GM18498 (cell line): ENCODE data around the gene DNASE1L2.
"Not testable (repeated sequence)": the region's sequence is repeated elsewhere in the genome, so short reads cannot be mapped to it uniquely, and the experiment has no call there.

Experiments used
- ATAC-seq: cut with Tn5 transposase; IDR thresholded peaks from one replicate; pipeline ENCODE4 v1.9.1; 2021; ENCODE audit warnings: mild to moderate bottlenecking, moderate library complexity; ENCODE audit not compliant: unreplicated experiment

The DNASE1L2 gene

DNA sequence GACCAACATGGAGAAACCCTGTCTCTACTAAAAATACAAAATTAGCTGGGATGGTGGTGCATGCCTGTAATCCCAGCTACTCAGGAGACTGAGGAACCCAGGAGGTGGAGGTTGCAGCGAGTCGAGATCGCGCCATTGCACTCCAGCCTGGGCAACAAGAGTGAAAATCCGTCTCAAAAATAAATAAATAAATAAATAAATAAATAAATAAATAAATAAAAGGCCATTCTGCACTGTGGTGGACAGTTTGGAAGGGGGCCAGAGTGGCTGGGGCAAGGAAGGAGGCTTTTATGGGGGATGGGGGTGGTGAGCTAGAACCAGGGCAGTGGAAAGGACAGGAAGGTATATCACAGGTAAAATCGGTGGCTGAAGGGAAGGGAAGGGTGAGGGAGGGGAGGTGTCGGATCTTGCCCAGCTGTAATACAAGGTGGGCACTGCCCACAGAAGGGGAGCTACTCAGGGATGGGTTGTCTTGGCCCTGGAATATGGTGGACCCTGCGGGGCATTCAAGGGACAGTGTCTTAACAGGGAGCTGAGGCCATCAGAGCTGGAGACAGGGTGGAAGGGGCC, 33.0 kb upstream of the DNASE1L2 start:
- ATAC-seq: not testable (repeated sequence)

- ATAC-seq: no peak
These were observed 31.7 kb upstream of the DNASE1L2 start for GRCh38 chr16:2204416-2205103.

DNA sequence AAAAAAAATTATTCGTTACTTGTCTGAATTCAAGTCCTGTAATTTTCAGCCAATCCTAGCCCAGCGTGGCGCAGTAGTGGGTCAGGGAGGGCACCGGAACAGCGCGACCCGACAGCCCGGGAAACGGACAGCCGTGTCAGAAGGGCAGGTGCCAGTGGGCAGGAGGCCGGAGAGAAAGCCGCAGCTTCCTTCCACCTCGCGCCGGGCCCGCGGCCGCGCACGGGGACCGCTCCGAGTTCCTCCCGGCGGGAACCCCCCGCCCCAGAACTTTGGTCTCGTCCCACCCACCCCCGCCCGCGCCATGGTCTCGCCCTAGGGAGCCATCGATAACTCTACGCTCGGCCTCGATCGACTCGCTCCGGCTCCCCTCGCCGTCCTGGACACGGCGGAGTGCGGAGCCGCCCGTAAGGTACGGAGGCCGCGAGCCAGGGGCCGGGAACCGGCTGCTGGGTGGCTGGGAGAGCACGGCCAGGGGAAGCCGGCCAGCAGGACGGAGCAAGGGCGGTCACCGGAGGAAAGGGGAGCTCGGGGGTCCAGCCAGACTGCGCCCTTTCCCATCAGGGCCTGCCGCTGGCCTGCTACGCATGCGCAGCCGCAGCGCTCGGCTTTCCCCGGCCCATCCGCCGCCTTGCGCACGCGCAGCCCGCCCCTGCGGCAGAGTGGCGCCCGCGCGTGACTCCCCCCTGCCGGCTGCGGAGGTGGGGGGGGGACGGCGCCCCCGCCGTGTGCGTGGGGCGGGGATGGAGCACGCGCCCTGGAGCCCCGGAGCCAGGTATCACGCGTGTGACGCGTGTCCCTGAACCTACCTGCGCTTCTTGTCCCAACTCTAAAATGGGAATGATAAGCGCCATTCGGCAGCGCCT, 30.9 kb upstream of the DNASE1L2 start, which contains the start of gene MLST8:
Gene MLST8, plus strand, starts transcription at position 351 of the 863 bp plus-strand sequence. CDS start 632 bp downstream, outside the sequence.
- peak; percentile 74 for ATAC-seq

- ATAC-seq: peak; percentile 8
These were observed 30.3 kb upstream of the DNASE1L2 start for GRCh38 chr16:2205967-2206313.

- no peak for ATAC-seq
These were observed 29.8 kb upstream of the DNASE1L2 start for GRCh38 chr16:2206420-2206779.

DNA sequence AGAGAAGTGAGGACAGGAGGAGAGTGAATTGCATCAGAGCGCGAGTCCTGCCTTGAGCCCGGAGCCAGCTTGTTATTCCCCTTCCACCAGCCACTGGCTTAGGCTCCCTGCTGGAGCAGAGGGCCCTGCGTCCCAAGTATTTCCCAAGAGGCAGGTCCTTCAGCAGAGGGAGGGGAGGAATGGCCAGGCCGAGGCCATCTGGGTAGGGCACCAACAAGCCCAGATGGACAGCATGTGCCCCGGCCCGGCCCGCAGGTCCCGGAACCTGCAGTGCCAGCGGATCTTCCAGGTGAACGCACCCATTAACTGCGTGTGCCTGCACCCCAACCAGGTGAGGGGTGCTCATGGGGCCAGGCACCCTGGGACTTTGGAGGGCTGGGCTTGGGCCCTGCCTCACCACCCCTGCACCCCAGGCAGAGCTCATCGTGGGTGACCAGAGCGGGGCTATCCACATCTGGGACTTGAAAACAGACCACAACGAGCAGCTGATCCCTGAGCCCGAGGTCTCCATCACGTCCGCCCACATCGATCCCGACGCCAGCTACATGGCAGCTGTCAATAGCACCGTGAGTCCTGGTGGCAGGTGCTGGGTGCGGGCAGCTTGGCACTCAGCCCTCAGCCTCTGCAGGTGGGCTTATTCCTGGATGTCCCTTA, 29.3 kb upstream of the DNASE1L2 start:
- no peak for ATAC-seq

DNA sequence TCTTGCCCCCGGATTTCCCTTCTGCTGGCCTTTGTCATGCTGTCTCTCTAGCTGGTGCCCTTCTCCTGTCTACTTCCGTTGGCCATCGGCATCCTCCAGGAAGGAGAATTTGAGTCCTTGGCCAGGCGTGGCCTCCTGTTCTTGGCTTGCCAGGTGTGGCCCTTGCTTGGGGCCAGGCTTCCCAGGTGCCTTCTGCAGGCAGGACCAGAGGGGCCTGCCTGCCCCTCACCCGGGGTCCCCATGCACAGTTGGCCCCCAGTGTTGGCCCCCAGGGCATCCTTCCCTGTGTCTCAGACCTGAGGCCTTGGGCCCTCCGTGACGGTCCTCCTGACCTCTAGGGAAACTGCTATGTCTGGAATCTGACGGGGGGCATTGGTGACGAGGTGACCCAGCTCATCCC, 28.4 kb upstream of the DNASE1L2 start:
- ATAC-seq: no peak

GRCh38 chr16:2208308-2208707, 27.9 kb upstream of the DNASE1L2 start:
- ATAC-seq: no peak

DNA sequence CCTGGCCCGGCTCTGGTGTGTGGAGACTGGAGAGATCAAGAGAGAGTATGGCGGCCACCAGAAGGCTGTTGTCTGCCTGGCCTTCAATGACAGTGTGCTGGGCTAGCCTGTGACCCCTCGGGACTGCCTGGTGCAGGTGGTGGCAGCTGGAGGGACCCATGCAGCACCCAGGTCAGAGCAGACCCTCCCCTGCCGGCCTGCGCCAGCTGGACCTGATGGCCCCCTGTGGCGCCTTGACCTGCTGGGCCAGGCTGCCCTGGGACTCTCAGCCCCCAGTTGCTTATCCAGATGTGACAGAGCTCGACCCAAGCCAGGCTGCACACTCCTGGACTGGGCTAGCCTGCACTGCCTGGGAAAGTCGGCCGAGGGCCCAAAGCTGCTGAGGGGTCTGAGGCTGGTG, 27.5 kb upstream of the DNASE1L2 start:
- ATAC-seq: no peak

GRCh38 chr16:2209258-2210008, 26.8 kb upstream of the DNASE1L2 start:
- ATAC-seq: no peak

DNA sequence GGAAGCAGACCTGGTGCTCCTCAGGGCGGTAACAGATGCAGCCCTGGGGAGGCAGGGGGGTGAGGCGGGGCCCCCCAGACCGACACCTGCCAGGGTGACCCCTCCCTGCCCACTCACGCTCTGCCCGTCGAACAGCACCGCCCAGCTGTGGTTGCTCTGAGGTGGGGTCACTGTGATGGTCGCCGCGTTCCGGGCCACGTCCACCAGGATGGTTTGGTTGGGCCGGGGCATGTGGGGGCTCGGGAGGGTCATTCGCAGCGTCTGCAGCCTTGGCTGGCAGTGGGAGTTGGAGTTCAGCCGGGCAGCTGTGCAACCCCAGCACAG, 26.3 kb upstream of the DNASE1L2 start:
- no peak for ATAC-seq

DNA sequence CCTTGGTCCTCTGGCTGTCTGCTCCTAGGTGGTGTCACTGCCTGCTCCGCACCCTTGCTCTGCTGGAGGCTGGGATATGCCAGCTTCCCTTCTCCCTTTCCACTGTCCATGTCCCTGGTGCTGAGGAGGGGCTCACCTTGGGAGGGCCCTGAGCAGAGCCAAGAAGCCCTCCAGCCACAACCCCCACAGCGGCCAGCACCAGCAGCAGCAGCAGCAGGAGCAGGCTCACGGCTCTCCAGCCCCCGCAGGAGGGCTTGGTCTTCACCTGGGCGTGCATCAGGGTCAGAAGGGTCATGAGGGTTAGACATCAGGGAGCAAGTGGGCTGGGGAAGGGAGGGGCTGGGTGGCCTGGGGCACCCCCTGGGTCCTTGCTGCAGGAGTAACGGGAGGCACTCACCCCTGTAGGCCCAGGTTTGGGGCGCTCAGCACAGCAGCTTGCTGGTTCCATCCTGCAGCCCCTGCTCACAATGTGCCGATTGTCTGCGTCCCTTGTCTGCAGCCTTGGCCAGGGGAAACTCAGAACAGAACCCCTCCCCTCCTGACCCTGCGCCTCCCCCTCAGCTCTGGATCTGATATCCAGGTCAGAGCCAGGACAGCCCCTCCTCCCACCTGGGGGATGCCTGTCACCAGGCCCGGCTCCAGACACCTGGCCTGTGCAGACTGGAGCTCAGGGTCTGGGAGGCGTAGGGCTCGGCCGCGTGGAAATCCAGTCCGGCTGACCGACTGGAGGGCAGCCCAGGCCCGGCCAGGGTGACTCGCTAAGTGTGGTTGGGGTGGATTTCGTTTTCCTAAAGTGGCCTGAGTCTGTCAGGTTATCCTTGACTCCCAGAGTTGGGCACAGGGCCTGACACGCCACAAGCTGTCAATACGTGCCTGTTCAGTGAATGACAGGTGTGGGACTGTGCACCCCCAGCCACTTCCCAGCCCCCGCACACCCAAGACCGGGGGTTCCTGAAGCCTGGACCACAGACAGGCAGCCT, 25.6 kb upstream of the DNASE1L2 start, which contains the start of gene BRICD5:
Gene BRICD5, minus strand, starts transcription at position 478 of the 980 bp plus-strand sequence. Its CDS starts 30 bp downstream, at position 448.
- ATAC-seq: no peak

GRCh38 chr16:2211923-2212347, 24.3 kb upstream of the DNASE1L2 start:
- ATAC-seq: no peak

- no peak for ATAC-seq
These were observed 23.6 kb upstream of the DNASE1L2 start for GRCh38 chr16:2212362-2213324.

DNA sequence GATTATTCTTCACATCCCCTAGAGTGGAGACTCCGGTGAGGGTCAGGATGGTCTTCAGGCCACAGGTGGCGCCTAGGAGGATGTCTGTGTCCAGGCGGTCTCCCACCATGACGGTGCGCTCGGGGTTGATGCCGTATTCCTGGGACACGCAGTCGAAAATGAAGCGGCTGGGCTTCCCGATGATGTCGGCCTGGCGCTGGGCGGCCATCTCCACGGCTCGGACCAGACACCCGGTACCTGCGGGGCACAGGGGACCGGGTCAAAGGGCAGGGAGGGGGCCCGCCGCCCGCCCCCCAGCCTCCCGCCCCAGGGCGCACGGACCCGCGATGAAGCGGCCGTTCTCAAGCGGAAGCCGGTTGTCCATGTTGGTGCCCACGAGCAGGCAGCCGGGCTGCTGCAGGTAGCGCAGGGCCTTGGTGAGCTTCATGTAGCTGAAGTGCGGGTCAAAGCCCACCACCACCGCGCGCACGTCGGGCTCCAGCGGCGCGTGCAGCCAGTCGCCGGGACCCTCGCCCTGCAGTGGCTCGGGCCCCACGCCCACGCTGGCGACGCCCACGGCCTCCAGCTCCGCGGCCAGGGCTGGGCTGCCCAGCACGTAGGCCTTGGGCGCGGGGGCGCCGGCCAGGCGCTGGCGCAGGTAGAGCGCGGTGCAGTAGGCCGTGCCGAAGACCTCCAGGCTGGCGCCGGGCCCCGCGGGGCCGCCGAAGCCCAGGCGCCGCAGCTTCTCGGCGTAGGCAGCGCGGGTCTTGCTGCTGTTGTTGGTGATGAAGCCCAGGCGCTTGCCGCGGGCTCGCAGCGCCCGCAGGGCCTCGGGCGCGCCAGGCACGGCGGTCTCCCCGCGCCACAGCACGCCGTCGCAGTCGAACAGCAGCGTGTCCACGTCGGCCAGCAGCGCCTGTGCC, 22.2 kb upstream of the DNASE1L2 start:
- peak; percentile 4 for ATAC-seq

DNA sequence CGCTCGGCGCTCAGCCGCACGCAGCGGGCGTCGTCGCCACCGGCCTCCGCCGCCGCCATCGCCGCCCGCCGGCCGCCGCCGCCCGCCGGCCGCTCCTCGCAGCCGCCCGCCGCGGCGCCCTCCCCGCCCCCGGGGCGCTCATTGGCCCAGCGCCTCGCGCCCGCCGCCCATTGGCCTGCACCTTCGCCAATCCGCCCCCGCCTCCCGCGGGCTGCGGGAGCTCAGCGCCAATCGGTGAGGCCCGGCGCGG, 21.6 kb upstream of the DNASE1L2 start, which contains the start of gene PGP:
Gene PGP, minus strand, starts transcription at position 122 of the 250 bp plus-strand sequence. Its CDS starts 63 bp downstream, at position 59.
- peak; percentile 83 for ATAC-seq

DNA sequence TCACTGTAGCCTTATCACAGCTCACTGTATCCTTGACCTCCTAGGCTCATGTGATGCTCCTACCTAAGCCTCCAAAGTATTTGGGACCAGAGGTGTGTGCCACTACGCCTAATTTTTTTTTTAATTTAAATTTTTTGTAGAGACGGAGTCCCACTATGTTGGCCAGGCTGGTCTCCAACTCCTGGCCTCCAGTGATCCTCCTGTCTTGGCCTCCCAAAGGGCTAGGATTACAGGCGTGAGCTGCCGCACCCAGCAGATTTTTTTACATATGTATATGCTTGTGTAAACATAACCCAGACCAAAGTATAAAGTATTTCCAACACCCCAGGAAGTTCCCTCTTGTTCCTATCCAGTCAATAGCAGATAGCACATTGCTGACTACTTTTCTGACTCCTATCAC, 19.9 kb upstream of the DNASE1L2 start:
- ATAC-seq: no peak
